HepG2 (cell line): ENCODE measurements around the gene WDR47. TPM values are rescaled to one million over a fixed set of nuclear protein-coding genes. Genes with fewer than 3 reads are reported as not detected.
A peak's percentile ranks its signal among the peaks of the same experiment; 100 is the strongest.

Source experiments
- ATF3 ChIP-seq: sonication (generic); formaldehyde crosslinking; IDR thresholded peaks from 2 replicates; pipeline ENCODE4 v1.4.0; 2020; ENCODE audit warnings: missing genetic modification reagents
- HIC2 ChIP-seq: sonication (generic); formaldehyde crosslinking; IDR thresholded peaks from 2 replicates; pipeline ENCODE4 v1.9.0; 2022; ENCODE audit warnings: low read depth, missing genetic modification reagents
- HNRNPK ChIP-seq: fragments of 200-400 bp; formaldehyde crosslinking; IDR thresholded peaks from 2 replicates; pipeline ENCODE4 v1.6.1; 2018; ENCODE audit warnings: low read length, low read depth, moderate library complexity, mild to moderate bottlenecking; ENCODE audit not compliant: poor library complexity, severe bottlenecking
- KDM5A ChIP-seq: fragments of 200-600 bp; sonication (generic); IDR thresholded peaks from 2 replicates; pipeline ENCODE4 v1.7.0; 2018; ENCODE audit warnings: antibody characterized with exemption, mild to moderate bottlenecking, low read length, borderline replicate concordance
- PHF8 ChIP-seq: sonication (generic); formaldehyde crosslinking; IDR thresholded peaks from 2 replicates; pipeline ENCODE4 v1.5.0; 2020; ENCODE audit warnings: missing genetic modification reagents
- SSRP1 ChIP-seq: IDR thresholded peaks from 2 replicates; pipeline ENCODE4 v1.6.1; 2016; ENCODE audit warnings: control low read depth
- TCF12 ChIP-seq, 2 experiments: fragments of 450-650 bp in 1 of 2; sonication (generic) in 1 of 2; formaldehyde crosslinking in 1 of 2; IDR thresholded peaks; 2 replicates each; pipeline versions ENCODE4 v1.6.1 to v1.8.0; 2017 to 2022; ENCODE audit warnings: antibody characterized with exemption in 1 of 2, mild to moderate bottlenecking in 1 of 2, missing genetic modification reagents in 1 of 2, moderate library complexity in 1 of 2
- TFDP2 ChIP-seq: sonication (generic); formaldehyde crosslinking; IDR thresholded peaks from 2 replicates; pipeline ENCODE4 v1.4.0; 2020; ENCODE audit warnings: missing genetic modification reagents
- ZNF142 ChIP-seq: sonication (generic); formaldehyde crosslinking; IDR thresholded peaks from 2 replicates; pipeline ENCODE4 v1.4.0; 2020; ENCODE audit warnings: missing genetic modification reagents
- ZNF205 ChIP-seq: IDR thresholded peaks from 2 replicates; pipeline ENCODE4 v1.6.1; 2018; ENCODE audit warnings: missing biosample characterization, missing genetic modification reagents
- ZNF430 ChIP-seq: sonication (generic); formaldehyde crosslinking; IDR thresholded peaks from 2 replicates; pipeline ENCODE4 v1.9.0; 2021; ENCODE audit warnings: mild to moderate bottlenecking, missing genetic modification reagents
- ZNF670 ChIP-seq: sonication (generic); formaldehyde crosslinking; IDR thresholded peaks from 2 replicates; pipeline ENCODE4 v1.8.0; 2022; ENCODE audit warnings: mild to moderate bottlenecking, missing genetic modification reagents, borderline replicate concordance
- polyA plus RNA-seq, 8 experiments: library from polyadenylated mRNA; depleted of rRNA in 3 of 8; stranded (reverse) in 7 of 8; unstranded in 1 of 8; fragments of >200 nt; fragmentation: Illumina TruSeq in 4 of 8; extraction: Trizol in 4 of 8; gene quantifications; 2 replicates each; pipeline versions ENCODE4 v1.2.1 to v1.2.3, GENCODE V29; 2011 to 2016; ENCODE audit warnings: low read depth in 4 of 8, missing spikeins in 1 of 8, mixed read lengths in 1 of 8; ENCODE audit not compliant: insufficient read depth in 1 of 8
- total RNA-seq, 5 experiments: library from RNA; depleted of rRNA; stranded (reverse); fragments of >200 nt; fragmentation: Illumina TruSeq; extraction: Trizol; gene quantifications; 2 replicates each; pipeline ENCODE4 v1.2.3, GENCODE V29; 2016; ENCODE audit warnings: low read depth in 1 of 5

WDR47 gene
- total and polyA plus RNA-seq, 2 of the 13 experiments (the other 11 are each of a cell fraction or from before 2014, with no cell fraction given) = 4.3 to 5.9 TPM

- TF ChIP-seq ZNF142 (CRISPR knock-in tag) (peak; percentile 64; the same call in 1 of the 2 replicates), ZNF205 (CRISPR knock-in tag) (peak; percentile 57; the same call in 1 of the 2 replicates), HIC2 (CRISPR knock-in tag) (no peak; the same call in 1 of the 2 replicates), PHF8 (CRISPR knock-in tag) (peak; percentile 97), SSRP1 (CRISPR knock-in tag) (no peak), ZNF670 (peak; percentile 57; the same call in 1 of the 2 replicates), ZNF430 (CRISPR knock-in tag) (peak; percentile 67; the same call in 1 of the 2 replicates), TCF12 (IDR thresholded peaks at IDR 0.05) (no peak), TCF12 (CRISPR knock-in tag; IDR thresholded peaks at IDR 0.05) (no peak), HNRNPK (no peak), KDM5A (no peak), ATF3 (CRISPR knock-in tag) (no peak; the same call in none of the 2 replicates), TFDP2 (CRISPR knock-in tag) (peak; percentile 83)
Measured at GRCh38 chr1:108963052-108963686, 78.7 kb downstream of the WDR47 start, which contains the start of gene CLCC1 (continued).
